Coronary artery (tissue), 2 donors: ENCODE measurements around the gene TTLL11.

Source experiments
- DNase-seq: peaks from one replicate; pipeline ENCODE4 v3.0.0-alpha.2; 2017; ENCODE audit warnings: low spot score
- H3K27ac ChIP-seq, 2 donors: fragments of 200-600 bp; sonication (generic); one replicate each; pipeline ENCODE4 v1.5.1; 2016 to 2019
- H3K4me3 ChIP-seq: fragments of 200-600 bp; sonication (generic); 2 replicates; pipeline ENCODE4 v1.5.1; 2016; ENCODE audit warnings: mild to moderate bottlenecking, moderate library complexity
- CTCF ChIP-seq: fragments of 200-600 bp; sonication (generic); IDR thresholded peaks from one replicate; pipeline ENCODE4 v1.5.1; 2019; ENCODE audit warnings: antibody characterized with exemption

The TTLL11 gene

GRCh38 chr9:121825031-121825691, 267.9 kb downstream of the TTLL11 start:
- H3K27ac ChIP-seq: no peak overlapping the region
- peak; percentile 46 for DNase-seq
- no peak overlapping the region for H3K4me3 ChIP-seq
- TF ChIP-seq CTCF: no peak

GRCh38 chr9:121824651-121825030, 268.5 kb downstream of the TTLL11 start:
- DNase-seq: no peak
- no peak overlapping the region for H3K27ac ChIP-seq
- H3K4me3 ChIP-seq: no peak overlapping the region
- no peak for TF ChIP-seq CTCF

GRCh38 chr9:121823451-121824169, 269.5 kb downstream of the TTLL11 start:
- peak; percentile 31 for DNase-seq
- Histone ChIP-seq H3K4me3 (no peak overlapping the region), H3K27ac (no peak overlapping the region)
- TF ChIP-seq CTCF: no peak

GRCh38 chr9:121822093-121823085, 270.7 kb downstream of the TTLL11 start:
- TF ChIP-seq CTCF: no peak
- DNase-seq: peak; percentile 64
- Histone ChIP-seq H3K4me3 (no peak overlapping the region), H3K27ac (no peak overlapping the region)

GRCh38 chr9:121821326-121821725, 271.8 kb downstream of the TTLL11 start:
- no peak overlapping the region for H3K27ac ChIP-seq
- no peak overlapping the region for H3K4me3 ChIP-seq
- no peak for TF ChIP-seq CTCF
- peak; percentile 28 for DNase-seq

- DNase-seq: peak; percentile 55
- no peak overlapping the region for H3K4me3 ChIP-seq
- H3K27ac ChIP-seq: no peak overlapping the region
- TF ChIP-seq CTCF: no peak
These were observed 272.7 kb downstream of the TTLL11 start for GRCh38 chr9:121820286-121821005.
